ENCODE data around the gene PKN1. TPM values are rescaled to one million over a fixed set of nuclear protein-coding genes. Genes with fewer than 3 reads are reported as not detected.
A peak's percentile ranks its signal among the peaks of the same experiment; 100 is the strongest.

Gene PKN1
- total RNA-seq, 1 experiment from 2014 or later: 72.8 TPM

- DNase-seq (ENCODE audit: extremely low read depth, low read depth): no peak
These were observed 7.4 kb upstream of the PKN1 start for GRCh38 chr19:14425696-14426138.

- no peak for DNase-seq (ENCODE audit: extremely low read depth, low read depth)
These were observed 5.6 kb upstream of the PKN1 start for GRCh38 chr19:14427461-14427860.

- DNase-seq (ENCODE audit: extremely low read depth, low read depth): no peak
These were observed 4.2 kb upstream of the PKN1 start for GRCh38 chr19:14428882-14429416.

- no peak for DNase-seq (ENCODE audit: extremely low read depth, low read depth)
These were observed 2.4 kb upstream of the PKN1 start for GRCh38 chr19:14430712-14431111.

GRCh38 chr19:14433554-14434501 is 722 bp downstream of the PKN1 start:
- no peak for DNase-seq (ENCODE audit: extremely low read depth, low read depth)

- no peak for DNase-seq (ENCODE audit: extremely low read depth, low read depth)
These were observed 1.6 kb downstream of the PKN1 start for GRCh38 chr19:14434543-14435319.

- DNase-seq (ENCODE audit: extremely low read depth, low read depth): no peak
These were observed 2.4 kb downstream of the PKN1 start for GRCh38 chr19:14435320-14436050.

GRCh38 chr19:14437578-14438140 is 4.6 kb downstream of the PKN1 start:
- DNase-seq (ENCODE audit: extremely low read depth, low read depth): no peak

- DNase-seq (ENCODE audit: extremely low read depth, low read depth): no peak
These were observed 5.9 kb downstream of the PKN1 start for GRCh38 chr19:14439014-14439413.

GRCh38 chr19:14440049-14440448 is 6.9 kb downstream of the PKN1 start:
- DNase-seq (ENCODE audit: extremely low read depth, low read depth): no peak

- no peak for DNase-seq (ENCODE audit: extremely low read depth, low read depth)
These were observed 8.2 kb downstream of the PKN1 start for GRCh38 chr19:14441041-14441938.

GRCh38 chr19:14442891-14443631 is 10.0 kb downstream of the PKN1 start:
- no peak for DNase-seq (ENCODE audit: extremely low read depth, low read depth)

GRCh38 chr19:14443632-14444216 is 10.6 kb downstream of the PKN1 start:
- no peak for DNase-seq (ENCODE audit: extremely low read depth, low read depth)

- no peak for DNase-seq (ENCODE audit: extremely low read depth, low read depth)
These were observed 13.4 kb downstream of the PKN1 start for GRCh38 chr19:14446336-14447036.

GRCh38 chr19:14449321-14449720 is 16.2 kb downstream of the PKN1 start:
- no peak for DNase-seq (ENCODE audit: extremely low read depth, low read depth)

- peak; percentile 36 for DNase-seq (ENCODE audit: extremely low read depth, low read depth)
These were observed 17.2 kb downstream of the PKN1 start for GRCh38 chr19:14450168-14450874.

GRCh38 chr19:14450876-14451275 is 17.8 kb downstream of the PKN1 start:
- DNase-seq (ENCODE audit: extremely low read depth, low read depth): no peak
